ENCODE data around the gene PTPRG. TPM values are rescaled to one million over a fixed set of nuclear protein-coding genes. Genes with fewer than 3 reads are reported as not detected.

Gene PTPRG
- total and polyA plus RNA-seq, 2 experiments from 2014 or later: 24.4 to 131 TPM

DNA sequence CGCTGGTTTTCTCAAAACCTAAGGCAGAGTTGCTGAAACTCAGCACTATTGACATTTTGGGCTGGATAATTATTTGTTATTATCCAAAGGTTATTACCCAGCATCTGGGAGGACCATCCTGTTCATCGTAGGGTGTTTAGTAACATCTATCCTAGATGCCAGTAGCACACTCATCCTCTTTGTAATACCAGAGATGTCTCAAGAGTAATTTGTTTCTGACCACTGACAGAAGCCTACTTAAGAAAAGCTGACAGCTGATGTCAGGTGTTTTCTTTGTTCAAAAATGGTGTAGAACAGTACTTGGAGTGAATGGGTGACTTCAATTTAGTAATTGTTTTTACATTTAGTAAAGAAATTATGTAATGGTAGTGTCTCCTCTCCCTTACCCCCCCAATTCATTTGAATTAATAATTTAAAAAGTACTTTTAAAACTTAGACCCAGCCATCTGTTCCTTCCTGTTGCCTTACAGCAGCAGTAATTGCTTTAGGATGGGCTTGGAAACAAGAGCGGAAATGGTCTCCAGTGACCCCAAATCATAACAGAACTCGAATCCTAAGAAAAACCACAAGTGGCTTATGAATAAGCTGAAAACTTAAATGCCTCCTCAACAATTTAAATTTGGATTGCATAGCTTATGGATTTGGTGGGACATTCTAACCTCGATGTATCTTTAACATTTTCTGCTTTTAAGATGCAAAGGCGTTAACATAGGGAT is 105.4 kb downstream of the PTPRG start:
- Mint-ChIP-seq H3K27ac (no peak overlapping the region), H3K4me1 (peaks cover 75% of the 10 kb centered on the region), H3K9me3 (peaks cover 11% of the 10 kb centered on the region), H3K27me3 (ENCODE audit: insufficient read depth, low read depth, poor library complexity) (no peaks in the 10 kb centered on the region), H3K36me3 (ENCODE audit: low read depth) (peaks cover 27% of the 10 kb centered on the region), H3K4me3 (no peak overlapping the region)
- Histone ChIP-seq H3K27me3 (ENCODE audit: insufficient read depth) (no peaks in the 10 kb centered on the region), H3F3A (replicated peaks; ENCODE audit: low read depth) (no peaks in the 10 kb centered on the region; the same call in 1 of the 2 replicates), H3K4me2 (no peak overlapping the region), H2AFZ (no peak overlapping the region), H4K20me1 (replicated peaks; ENCODE audit: insufficient read depth) (peaks cover 17% of the 10 kb centered on the region), H3K4me1 (ENCODE audit: insufficient read depth) (peaks cover 76% of the 10 kb centered on the region), H3K79me2 (replicated peaks; ENCODE audit: insufficient read depth) (peaks cover 94% of the 10 kb centered on the region), H3K27ac (ENCODE audit: low read depth) (no peak overlapping the region), H3K36me3 (ENCODE audit: insufficient read depth) (no peaks in the 10 kb centered on the region), H3K9me2 (ENCODE audit: insufficient read depth) (no peaks in the 10 kb centered on the region), H3K4me3 (no peak overlapping the region)
- no peak for DNase-seq (ENCODE audit: low spot score)
- no peak for ATAC-seq
- no peak for TF ChIP-seq NANOG (IDR thresholded peaks at IDR 0.05; ENCODE audit: borderline replicate concordance)
- no peak for TF ChIP-seq ZNF114 (CRISPR knock-in tag; IDR thresholded peaks at IDR 0.05)
- TF ChIP-seq ZNF331 (CRISPR knock-in tag; IDR thresholded peaks at IDR 0.05; ENCODE audit: low read depth): no peak
- TF ChIP-seq, protein P1, sequence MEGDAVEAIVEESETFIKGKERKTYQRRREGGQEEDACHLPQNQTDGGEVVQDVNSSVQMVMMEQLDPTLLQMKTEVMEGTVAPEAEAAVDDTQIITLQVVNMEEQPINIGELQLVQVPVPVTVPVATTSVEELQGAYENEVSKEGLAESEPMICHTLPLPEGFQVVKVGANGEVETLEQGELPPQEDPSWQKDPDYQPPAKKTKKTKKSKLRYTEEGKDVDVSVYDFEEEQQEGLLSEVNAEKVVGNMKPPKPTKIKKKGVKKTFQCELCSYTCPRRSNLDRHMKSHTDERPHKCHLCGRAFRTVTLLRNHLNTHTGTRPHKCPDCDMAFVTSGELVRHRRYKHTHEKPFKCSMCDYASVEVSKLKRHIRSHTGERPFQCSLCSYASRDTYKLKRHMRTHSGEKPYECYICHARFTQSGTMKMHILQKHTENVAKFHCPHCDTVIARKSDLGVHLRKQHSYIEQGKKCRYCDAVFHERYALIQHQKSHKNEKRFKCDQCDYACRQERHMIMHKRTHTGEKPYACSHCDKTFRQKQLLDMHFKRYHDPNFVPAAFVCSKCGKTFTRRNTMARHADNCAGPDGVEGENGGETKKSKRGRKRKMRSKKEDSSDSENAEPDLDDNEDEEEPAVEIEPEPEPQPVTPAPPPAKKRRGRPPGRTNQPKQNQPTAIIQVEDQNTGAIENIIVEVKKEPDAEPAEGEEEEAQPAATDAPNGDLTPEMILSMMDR (conservative IDR thresholded peaks at IDR 0.05; ENCODE audit: low read depth in 2 of 2): no peak
- TF ChIP-seq POLR2AphosphoS5 (IDR thresholded peaks at IDR 0.05; ENCODE audit: low read depth): no peak
- TF ChIP-seq EZH2phosphoT487 (IDR thresholded peaks at IDR 0.05; ENCODE audit: unreplicated experiment): no peak
- no peak for TF ChIP-seq STAT1 (IDR thresholded peaks at IDR 0.05; ENCODE audit: unreplicated experiment)
- no peak for TF ChIP-seq JUNB (IDR thresholded peaks at IDR 0.05; ENCODE audit: unreplicated experiment)
- TF ChIP-seq, protein P2, sequence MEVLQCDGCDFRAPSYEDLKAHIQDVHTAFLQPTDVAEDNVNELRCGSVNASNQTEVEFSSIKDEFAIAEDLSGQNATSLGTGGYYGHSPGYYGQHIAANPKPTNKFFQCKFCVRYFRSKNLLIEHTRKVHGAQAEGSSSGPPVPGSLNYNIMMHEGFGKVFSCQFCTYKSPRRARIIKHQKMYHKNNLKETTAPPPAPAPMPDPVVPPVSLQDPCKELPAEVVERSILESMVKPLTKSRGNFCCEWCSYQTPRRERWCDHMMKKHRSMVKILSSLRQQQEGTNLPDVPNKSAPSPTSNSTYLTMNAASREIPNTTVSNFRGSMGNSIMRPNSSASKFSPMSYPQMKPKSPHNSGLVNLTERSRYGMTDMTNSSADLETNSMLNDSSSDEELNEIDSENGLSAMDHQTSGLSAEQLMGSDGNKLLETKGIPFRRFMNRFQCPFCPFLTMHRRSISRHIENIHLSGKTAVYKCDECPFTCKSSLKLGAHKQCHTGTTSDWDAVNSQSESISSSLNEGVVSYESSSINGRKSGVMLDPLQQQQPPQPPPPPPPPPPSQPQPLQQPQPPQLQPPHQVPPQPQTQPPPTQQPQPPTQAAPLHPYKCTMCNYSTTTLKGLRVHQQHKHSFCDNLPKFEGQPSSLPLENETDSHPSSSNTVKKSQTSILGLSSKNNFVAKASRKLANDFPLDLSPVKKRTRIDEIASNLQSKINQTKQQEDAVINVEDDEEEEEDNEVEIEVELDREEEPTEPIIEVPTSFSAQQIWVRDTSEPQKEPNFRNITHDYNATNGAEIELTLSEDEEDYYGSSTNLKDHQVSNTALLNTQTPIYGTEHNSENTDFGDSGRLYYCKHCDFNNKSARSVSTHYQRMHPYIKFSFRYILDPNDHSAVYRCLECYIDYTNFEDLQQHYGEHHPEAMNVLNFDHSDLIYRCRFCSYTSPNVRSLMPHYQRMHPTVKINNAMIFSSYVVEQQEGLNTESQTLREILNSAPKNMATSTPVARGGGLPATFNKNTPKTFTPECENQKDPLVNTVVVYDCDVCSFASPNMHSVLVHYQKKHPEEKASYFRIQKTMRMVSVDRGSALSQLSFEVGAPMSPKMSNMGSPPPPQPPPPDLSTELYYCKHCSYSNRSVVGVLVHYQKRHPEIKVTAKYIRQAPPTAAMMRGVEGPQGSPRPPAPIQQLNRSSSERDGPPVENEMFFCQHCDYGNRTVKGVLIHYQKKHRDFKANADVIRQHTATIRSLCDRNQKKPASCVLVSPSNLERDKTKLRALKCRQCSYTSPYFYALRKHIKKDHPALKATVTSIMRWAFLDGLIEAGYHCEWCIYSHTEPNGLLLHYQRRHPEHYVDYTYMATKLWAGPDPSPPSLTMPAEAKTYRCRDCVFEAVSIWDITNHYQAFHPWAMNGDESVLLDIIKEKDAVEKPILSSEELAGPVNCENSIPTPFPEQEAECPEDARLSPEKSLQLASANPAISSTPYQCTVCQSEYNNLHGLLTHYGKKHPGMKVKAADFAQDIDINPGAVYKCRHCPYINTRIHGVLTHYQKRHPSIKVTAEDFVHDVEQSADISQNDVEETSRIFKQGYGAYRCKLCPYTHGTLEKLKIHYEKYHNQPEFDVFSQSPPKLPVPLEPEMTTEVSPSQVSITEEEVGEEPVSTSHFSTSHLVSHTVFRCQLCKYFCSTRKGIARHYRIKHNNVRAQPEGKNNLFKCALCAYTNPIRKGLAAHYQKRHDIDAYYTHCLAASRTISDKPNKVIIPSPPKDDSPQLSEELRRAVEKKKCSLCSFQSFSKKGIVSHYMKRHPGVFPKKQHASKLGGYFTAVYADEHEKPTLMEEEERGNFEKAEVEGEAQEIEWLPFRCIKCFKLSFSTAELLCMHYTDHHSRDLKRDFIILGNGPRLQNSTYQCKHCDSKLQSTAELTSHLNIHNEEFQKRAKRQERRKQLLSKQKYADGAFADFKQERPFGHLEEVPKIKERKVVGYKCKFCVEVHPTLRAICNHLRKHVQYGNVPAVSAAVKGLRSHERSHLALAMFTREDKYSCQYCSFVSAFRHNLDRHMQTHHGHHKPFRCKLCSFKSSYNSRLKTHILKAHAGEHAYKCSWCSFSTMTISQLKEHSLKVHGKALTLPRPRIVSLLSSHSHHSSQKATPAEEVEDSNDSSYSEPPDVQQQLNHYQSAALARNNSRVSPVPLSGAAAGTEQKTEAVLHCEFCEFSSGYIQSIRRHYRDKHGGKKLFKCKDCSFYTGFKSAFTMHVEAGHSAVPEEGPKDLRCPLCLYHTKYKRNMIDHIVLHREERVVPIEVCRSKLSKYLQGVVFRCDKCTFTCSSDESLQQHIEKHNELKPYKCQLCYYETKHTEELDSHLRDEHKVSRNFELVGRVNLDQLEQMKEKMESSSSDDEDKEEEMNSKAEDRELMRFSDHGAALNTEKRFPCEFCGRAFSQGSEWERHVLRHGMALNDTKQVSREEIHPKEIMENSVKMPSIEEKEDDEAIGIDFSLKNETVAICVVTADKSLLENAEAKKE (CRISPR knock-in tag; IDR thresholded peaks at IDR 0.05): no peak
- TF ChIP-seq, protein P3, sequence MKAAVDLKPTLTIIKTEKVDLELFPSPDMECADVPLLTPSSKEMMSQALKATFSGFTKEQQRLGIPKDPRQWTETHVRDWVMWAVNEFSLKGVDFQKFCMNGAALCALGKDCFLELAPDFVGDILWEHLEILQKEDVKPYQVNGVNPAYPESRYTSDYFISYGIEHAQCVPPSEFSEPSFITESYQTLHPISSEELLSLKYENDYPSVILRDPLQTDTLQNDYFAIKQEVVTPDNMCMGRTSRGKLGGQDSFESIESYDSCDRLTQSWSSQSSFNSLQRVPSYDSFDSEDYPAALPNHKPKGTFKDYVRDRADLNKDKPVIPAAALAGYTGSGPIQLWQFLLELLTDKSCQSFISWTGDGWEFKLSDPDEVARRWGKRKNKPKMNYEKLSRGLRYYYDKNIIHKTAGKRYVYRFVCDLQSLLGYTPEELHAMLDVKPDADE (IDR thresholded peaks at IDR 0.05): no peak
- no peak for TF ChIP-seq CREB1 (CRISPR knock-in tag; IDR thresholded peaks at IDR 0.05; ENCODE audit: low read depth)
- TF ChIP-seq EZH2 (IDR thresholded peaks at IDR 0.05; ENCODE audit: low read depth, unreplicated experiment): no peak
- TF ChIP-seq, protein P4, sequence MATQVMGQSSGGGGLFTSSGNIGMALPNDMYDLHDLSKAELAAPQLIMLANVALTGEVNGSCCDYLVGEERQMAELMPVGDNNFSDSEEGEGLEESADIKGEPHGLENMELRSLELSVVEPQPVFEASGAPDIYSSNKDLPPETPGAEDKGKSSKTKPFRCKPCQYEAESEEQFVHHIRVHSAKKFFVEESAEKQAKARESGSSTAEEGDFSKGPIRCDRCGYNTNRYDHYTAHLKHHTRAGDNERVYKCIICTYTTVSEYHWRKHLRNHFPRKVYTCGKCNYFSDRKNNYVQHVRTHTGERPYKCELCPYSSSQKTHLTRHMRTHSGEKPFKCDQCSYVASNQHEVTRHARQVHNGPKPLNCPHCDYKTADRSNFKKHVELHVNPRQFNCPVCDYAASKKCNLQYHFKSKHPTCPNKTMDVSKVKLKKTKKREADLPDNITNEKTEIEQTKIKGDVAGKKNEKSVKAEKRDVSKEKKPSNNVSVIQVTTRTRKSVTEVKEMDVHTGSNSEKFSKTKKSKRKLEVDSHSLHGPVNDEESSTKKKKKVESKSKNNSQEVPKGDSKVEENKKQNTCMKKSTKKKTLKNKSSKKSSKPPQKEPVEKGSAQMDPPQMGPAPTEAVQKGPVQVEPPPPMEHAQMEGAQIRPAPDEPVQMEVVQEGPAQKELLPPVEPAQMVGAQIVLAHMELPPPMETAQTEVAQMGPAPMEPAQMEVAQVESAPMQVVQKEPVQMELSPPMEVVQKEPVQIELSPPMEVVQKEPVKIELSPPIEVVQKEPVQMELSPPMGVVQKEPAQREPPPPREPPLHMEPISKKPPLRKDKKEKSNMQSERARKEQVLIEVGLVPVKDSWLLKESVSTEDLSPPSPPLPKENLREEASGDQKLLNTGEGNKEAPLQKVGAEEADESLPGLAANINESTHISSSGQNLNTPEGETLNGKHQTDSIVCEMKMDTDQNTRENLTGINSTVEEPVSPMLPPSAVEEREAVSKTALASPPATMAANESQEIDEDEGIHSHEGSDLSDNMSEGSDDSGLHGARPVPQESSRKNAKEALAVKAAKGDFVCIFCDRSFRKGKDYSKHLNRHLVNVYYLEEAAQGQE (IDR thresholded peaks at IDR 0.05; ENCODE audit: unreplicated experiment): no peak

Measured in GM23338 (cell line).